ENCODE data around the gene GOLIM4.
"Not testable (repeated sequence)": the region's sequence is repeated elsewhere in the genome, so short reads cannot be mapped to it uniquely, and the experiment has no call there.

The GOLIM4 gene, protein sequence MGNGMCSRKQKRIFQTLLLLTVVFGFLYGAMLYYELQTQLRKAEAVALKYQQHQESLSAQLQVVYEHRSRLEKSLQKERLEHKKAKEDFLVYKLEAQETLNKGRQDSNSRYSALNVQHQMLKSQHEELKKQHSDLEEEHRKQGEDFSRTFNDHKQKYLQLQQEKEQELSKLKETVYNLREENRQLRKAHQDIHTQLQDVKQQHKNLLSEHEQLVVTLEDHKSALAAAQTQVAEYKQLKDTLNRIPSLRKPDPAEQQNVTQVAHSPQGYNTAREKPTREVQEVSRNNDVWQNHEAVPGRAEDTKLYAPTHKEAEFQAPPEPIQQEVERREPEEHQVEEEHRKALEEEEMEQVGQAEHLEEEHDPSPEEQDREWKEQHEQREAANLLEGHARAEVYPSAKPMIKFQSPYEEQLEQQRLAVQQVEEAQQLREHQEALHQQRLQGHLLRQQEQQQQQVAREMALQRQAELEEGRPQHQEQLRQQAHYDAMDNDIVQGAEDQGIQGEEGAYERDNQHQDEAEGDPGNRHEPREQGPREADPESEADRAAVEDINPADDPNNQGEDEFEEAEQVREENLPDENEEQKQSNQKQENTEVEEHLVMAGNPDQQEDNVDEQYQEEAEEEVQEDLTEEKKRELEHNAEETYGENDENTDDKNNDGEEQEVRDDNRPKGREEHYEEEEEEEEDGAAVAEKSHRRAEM

DNA sequence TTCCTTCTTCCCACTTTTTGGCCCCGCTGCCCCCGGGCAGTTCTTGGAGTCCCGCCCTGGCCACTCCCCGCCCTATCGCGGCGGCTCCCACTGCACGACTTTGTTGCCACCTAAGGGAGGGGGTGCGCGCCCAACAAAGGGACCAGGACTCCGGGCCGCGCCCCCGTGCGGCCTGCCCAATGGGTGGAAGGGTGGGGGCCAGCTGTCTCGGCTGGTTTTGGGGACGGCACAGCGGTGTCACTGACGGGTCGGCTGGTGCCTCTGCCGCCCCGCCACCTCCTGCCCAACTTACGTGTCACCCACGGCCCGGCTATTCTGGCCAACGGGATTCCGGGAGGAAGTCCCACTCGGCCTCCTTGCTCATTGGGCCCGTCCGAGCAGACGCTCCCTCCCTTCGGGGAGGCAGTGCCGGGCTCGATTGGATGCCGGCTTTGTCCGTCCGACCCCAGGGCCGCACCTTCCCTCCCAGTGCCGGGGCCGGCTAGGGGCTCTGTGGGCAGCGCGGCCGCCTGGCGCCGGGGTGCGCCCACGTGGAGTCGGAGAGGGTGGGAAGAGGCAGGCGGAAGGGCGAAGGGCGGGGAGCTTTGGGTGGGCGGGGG lies at the start of gene GOLIM4:
GOLIM4 (minus strand) TSS at position 314 of the 599 bp plus-strand sequence. CDS start 639 bp downstream, outside the sequence.
- DNase-seq, result peak; percentile 28

DNA sequence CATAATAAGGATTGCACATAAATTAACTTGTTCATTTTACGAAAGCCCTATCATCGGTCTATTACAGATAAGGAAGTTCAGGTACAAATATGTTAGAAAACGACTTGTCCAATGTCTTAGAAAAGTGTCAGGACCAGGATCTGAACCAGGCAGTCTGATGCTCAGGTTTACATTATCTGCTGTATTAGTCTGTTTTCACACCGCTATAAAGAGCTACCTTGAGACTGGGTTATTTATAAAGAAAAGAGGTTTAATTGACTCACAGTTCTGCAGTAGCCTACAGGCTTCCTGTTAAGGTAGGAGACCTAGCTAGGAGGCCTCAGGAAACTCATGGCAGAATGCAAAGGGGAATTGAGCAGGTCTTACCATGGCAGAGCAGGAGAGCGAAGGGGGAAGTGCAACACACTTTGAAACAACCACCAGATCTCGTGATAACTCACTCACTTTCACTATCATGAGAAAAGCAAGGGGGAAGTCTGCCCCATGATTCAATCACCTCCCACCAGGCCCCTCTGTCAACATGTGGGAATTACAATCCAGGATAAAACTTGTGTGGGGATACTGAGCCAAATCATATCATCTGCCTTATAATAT lies 45.8 kb upstream of the GOLIM4 start:
- no peak for DNase-seq

DNA sequence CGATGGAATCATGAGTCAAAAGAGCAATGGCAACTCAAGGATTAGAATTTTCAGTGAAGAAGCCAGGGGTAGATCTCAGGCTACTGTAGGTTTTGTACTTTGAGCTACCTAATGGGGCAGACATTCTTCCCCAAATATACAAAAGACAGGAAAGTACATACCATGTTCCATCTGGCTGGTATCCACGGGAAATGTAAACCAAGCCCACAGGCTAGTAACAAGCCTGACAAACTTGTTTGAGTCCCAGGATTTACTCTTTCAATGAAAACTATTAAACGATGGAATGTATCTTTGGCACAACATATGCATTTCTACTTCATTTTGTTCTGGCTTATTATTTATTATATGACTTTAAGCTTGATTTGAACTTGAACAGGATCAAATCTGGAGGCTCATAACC lies 44.2 kb upstream of the GOLIM4 start:
- DNase-seq, result no peak

DNA sequence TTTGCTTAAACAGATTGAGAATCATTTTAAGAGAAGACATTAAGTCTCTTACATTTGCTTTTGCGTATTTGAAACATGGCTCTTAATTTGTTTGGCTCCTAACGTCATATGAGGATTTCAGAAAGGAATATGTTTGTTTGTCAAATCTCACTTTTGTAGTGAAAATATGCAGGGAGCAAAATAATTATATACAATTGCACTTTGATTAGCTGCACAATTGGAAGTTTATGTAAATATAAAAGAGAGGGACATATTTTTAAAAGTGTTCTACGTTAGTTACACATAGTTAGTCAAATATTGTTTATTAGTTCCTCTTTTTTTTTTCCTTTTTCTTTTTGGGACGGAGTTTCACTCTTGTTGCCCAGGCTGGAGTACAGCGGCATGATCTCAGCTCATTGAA lies 42.7 kb upstream of the GOLIM4 start:
- DNase-seq, result no peak

DNA sequence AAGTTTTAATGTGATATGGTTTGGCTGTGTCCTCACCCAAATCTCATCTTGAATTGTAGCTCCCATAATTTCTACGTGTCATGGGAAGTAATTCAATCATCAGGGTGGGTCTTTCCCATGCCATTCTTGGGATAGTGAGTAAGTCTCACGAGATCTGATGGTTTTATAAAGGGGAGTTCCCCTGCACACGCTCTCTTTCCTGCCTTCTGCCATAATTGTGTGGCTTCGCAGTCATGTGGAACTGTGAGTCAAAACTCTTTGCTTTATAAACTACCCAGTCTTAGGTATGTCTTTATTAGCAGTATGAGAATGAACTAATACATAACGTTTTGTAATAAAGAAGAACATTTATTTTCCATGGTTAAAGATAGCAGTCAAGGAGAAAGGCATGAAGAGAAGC lies 39.2 kb upstream of the GOLIM4 start:
- DNase-seq, result no peak

DNA sequence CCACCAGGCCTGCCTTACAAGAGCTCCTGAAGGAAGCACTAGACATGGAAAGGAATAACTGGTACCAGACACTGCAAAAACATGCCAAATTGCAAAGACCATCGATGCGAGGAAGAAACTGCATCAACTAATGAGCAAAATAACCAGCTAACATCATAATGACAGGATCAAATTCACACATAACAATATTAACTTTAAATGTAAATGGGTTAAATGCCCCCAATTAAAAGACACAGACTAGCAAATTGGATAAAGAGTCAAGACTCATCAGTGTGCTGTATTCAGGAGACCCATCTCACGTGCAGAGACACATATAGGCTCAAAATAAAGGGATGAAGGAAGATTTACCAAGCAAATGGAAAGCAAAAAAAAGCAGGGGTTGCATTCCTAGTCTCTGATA lies 34.5 kb upstream of the GOLIM4 start:
- DNase-seq, result not testable (repeated sequence)

DNA sequence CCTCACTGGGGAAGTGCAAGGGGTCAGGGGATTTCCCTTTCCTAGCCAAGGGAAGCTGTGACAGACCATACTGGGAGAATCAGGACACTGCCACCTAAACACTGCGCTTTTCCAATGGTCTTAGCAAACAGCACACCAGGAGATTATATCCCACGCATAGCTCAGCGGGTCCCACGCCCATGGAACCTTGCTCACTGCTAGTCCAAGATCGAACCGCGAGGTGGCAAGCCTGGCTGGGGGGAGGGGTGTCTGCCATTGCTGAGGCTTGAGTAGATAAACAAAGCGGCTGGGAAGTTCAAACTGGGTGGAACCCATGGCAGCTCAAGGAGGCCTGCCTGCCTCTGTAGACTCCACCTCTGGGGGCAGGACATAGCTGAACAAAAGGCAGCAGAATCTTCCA lies 32.7 kb upstream of the GOLIM4 start:
- DNase-seq, result not testable (repeated sequence)

DNA sequence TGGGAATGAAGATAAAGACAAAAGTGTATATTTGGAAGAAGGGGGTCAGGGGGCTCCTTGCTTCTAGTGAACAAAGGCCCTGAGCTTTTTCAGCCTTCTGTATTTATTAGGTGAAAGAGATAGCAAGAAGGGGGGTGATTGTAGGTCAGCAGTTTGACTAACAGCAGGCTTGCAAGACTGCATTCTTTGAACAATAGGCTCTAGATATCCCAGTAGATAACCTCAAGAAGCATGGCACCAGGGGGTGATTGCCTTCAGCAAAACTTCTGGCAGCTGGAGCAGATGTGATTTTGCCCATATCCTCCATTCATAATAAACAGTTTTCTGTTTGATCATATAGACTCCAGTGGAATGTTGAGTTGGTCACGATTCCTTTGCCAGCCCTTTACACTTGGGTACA lies 31.7 kb upstream of the GOLIM4 start:
- no peak for DNase-seq

DNA sequence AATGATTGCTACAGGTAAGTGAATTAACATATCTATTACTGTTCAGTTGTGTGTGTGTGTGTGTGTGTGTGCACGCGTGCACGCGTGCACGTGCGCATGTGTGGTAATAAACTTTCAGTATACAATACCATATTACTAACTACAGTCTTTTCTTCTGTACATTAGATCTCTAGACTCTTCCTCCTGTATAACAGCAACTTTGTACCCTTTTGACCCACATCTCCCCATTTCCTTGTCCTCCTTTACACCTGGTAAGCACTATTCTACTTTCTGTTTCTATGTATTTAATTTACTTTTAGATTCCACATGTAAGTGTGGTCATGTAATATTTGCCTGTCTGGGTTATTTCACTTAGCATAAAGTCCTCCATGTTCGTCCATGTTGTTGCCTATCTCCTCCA lies 29.1 kb upstream of the GOLIM4 start:
- no peak for DNase-seq

DNA sequence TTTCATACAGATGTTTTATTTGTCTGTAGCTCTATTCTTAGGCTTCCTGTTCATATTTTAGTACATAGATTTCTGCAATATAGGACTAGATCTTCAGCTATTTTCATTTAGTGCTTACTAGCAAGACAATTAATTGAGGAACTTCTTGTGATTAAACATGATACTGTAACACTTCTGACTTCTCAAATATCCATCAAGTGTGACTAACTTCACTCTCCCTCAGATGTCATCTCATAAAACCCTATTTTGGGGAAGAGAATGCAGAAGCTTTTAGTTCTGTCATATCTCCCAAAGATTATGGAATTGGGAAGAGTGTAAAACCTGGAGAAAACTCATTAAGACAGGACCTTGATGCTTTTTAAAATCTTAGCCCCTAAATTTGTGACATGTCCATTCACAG lies 28.6 kb upstream of the GOLIM4 start:
- no peak for DNase-seq

DNA sequence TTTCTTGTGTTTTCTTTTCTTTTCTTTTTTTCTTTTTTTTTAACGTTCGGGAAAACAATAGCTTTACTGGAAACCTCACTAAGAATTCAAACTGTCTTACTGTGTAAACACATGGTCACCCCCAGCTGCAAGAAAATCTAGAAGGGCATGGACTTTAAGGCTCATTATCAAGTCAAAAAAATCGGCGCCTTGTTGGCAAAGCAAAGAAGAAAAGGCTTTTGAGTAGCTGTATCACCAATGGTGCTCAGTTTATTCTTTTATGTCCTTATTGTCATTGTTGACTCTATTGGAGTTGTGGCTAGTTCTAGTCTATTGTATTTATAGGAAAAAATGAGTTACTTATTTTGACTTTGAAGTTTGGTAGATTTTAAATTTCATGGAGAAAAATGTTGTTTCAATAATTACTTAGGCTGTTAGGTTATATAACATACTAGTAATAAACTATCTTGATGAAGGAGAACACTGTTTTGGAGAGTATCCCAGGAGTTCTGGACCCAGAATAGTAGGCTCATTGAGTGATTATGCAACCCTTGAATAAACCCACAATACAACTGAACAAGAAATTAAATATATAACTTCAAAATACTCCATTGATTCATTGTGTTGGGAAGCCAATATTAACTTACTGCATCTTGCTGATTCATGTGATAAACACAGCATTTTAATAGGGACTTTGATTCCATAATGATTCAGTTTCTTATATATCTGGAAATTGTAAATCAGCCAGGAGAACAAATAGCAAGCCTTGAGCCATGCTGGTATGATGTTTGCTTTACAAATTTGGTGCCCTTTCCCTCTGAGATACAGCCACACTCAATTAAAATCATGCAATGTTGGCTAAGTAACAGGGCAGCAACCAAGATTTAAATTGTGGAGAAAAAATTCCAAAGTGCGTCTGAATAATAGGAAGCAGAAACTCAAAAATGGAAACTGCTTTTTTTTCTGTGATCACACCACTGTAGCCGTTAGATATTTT lies 27.8 kb upstream of the GOLIM4 start:
- no peak for DNase-seq

DNA sequence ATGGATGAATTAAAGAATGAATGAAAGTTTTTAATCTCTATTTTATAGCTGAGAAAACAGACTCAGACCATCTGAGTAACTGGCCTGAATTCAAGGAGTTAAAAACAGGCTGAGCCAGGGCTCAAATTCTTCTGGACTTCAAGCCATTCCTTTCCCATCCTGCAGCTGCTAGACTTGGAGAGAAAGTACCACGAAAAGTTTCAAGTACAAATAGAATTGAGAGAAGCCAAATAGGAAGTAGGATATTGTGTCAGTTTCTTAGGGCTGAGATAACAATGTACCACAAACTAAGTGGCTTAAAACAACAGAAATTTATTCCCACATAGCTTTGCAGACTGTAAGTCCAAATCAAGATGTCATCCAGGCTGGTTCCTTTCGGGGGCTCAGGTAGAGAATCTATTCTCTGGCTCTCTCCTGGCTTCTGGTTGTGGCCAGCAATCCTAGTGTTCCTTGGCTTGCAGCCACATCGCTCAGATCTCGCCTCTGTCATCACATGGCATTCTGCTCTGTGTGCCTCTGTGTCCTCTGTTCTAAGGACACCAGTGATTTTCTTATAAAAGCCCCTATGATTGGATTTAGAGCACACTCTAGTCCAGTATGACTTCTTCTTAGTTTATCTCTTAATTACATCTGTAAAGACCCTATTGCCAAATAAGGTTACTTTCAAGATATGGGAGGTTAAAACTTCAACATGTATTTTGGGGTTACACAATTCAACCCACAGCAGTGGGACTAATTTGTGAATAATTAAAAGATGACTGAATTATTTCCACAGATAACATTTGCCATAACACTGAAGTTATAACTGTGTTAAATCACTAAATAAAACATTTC lies 25.7 kb upstream of the GOLIM4 start:
- no peak for DNase-seq

DNA sequence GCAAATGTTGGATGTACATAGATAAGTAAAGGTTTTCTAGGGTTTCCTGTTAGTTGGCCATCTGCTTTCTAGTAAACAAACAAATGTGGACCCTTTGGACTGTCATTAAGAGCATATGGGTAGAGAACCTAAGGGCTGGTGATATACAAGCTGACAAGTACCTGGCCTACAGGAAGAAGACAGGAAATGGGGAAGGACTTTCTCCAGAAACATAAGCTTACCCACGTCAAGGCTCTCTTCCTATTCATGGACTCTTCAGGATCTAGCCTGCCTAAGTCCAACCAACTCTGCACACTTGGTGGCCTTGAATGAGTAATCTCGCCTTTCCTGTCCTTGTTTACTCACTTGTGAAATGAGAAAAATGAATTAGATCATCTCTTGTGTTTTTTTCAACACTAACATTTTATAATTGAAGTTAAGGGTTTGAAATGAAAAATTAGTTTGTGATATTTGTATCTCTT lies 22.2 kb upstream of the GOLIM4 start:
- DNase-seq, result no peak

DNA sequence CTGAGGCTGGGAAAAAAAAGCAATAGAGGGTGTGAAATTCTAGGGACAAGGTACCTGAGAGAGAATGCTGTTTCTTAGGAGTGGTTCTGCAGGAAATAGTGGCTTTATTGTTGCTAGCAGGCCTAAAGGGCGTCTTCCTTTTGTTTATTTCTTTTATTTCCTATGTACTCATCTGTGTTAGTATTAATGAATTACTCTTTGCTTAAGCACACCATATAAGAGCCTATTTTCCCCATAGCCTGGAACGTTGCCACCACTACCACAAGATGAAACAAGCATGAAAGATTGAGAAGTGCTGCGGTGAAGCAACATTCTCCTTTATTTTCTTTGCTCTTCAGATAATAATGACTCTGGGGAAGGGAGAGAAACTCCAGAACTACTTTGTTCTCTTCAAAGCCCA lies 21.3 kb upstream of the GOLIM4 start:
- no peak for DNase-seq

DNA sequence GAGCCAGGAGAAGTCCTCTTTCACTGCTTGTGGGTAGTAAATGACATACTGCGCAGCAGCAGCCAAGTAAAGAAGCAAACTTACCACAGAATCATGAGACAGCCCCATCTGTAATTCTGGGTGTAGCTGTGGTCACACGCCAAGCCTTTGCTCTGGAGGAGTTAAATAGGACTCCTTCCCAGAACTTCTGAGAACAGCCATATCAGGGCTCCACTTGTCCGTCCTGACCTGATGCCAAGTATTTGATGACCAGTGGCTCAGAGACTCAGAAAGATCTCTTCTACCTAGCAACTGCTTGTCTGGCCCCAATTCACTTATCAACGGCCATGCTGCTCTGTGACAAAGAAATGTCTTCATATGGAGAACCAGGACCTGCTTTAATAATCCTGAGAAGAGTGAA lies 20.6 kb upstream of the GOLIM4 start:
- DNase-seq, result no peak

DNA sequence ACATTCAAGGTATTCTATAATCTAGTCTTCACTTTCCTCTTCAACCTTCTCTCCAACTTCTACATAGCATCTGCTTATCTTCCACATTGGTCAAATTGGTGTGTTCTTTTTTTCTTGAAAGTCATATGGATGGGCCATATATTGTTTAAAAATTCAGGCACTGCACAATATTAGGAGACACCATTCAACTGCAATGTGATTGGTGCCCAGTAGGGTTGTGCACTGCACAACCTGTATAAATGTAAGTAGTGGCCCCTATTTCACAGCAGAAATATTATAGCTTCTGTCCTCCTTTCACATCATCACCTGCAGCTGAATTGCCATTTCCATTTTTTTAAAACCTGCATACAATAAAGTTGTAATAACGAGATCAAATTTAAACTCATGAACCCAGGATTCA lies 18.1 kb upstream of the GOLIM4 start:
- DNase-seq, result no peak

DNA sequence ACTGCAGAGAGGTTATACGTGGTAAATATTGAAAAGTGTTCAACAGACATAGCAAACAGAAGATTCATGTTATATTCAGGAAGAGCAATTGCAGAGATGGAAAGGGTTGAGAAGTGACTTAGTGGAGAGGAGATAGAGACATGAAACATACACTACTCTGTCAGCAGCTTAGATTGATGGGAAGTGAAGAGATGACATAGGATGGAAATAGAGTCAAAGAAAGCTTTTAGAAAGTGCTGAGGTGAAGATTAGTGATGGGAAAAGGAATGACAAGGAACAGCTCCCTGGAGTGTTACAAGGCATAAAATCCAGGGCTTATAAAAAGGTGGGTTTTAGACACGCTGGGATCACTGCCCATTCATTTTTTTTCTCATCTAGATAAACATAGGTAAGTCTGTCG lies 17.2 kb upstream of the GOLIM4 start:
- no peak for DNase-seq

DNA sequence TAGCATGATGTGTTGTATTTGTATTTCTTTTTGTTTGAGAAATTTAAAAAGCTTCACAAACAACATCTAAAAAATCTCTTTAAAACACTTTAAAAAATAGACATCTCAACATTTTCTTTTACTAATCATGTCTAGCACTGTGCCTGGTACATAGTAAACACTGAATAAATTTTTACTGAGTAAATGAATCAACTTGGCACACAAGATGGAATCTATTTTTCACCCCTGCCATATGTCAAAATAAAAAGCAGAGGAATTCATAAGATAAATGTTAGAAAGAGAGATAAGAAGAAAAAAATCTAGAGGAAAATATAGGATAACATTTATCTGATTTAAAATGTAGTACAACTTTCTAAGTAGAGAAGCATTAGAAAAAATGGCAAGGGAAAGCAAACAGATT lies 8.6 kb upstream of the GOLIM4 start:
- DNase-seq, result no peak

DNA sequence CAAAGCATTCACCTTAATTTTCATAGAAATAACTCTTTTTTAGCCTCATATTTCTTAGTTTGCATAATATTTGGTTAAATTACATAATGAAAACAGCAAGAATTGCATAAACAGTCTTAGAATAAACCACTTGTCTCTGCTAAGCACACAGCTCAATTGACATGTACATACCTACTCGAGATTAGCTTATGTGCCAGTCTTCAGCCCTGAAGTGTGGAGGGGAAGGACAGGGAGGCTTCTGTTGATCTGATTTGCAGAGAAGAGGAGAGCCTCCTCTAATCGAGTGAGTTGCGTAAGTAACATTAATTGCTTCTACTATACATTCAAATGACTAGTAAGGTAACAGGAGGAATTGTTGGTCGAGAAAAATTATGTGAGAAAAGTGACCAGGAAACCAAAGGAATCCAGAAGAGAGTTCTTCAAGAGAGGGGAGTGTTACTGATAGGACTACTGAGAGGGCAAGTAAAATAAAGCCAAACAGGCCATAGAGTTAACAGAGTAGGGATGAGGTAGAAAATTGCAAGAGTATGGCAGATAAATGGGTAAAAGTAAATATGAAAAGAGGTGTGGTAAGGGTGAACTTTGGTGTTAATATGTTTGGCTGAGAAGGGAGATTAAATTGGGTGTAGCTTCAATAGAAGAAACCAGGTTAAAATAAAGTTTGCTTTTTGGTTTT lies 7.1 kb upstream of the GOLIM4 start:
- no peak for DNase-seq

DNA sequence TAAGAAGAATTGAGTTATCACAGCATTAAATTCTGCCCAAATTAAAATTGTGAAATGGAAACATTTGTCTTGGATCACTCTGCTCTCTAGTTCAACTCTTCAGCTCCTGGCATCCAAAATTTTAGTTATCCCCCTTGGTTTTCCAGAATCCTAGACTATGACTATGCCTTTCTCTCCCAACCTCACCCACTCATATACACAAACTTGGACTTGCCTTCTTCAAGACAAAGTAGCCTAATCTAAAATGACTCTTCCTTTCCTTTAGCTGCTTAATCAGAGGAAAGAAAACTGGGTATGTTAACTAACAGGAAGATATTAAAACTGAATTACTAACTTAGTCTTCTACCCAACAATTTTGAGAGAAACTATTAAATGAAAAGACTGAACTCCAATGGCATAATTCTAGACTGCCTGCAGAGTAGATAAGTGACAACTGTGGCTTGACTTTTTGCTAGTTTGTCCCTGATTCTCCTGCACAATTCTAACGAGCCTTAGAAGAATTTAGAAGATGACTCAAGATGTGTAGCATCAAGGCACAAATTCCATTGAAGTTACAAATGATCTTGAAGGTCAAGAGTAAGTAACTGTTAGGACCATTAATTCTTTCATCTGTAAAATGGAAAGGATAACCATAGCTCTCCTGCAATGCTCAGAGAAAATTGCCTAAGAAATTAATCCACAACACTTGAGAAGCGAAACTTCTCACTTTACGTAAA lies 5.2 kb upstream of the GOLIM4 start:
- DNase-seq, result no peak

Data from stimulated activated CD4-positive, alpha-beta T cell treated with anti-CD3 and anti-CD28 coated beads, Interleukin-4, amount 100 ng/mL, for 1 hour (primary cell).